ENCODE measurements around the gene PSMB10.

The PSMB10 gene

DNA sequence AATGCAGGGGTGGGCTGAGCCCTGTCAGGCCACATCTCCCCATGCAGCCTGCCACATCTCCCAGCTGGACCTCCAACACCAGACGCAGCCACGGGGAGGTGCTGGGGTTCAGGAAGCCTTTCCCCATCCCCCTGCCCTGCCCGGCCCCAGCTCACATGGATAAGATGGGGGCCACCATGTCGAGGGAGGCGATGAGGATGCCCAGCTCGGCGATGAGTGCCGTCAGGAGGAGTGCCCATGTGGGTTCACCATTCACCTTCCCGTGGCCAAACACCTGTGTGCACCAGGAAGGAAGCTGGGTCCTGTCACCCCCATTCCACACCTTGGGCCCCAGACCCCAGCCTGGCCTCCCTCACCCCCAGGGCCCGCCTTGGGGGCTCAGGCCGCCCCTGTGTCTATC is 13.0 kb upstream of the PSMB10 start:
- H3K4me1 ChIP-seq (ENCODE audit: control insufficient read depth, insufficient read depth, low read length): no peaks in the 10 kb centered on the region
- H3K27ac ChIP-seq (ENCODE audit: extremely low read depth, low read depth, low read length): no peak overlapping the region
- CTCF ChIA-PET: interaction anchor here (0.8 kb wide), 2 partner anchors 44 to 133 kb away, joined by 3 to 4 read pairs; no protein-coding TSS in a partner anchor
- no peak for TF ChIP-seq ZNF341 (tag by site-specific recombination; IDR thresholded peaks at IDR 0.05; ENCODE audit: low read depth)
- TF ChIP-seq ZNF704 (tag by site-specific recombination; IDR thresholded peaks at IDR 0.05): no peak
- no peak for TF ChIP-seq ZNF202 (tag by site-specific recombination; IDR thresholded peaks at IDR 0.05; ENCODE audit: borderline replicate concordance)
- TF ChIP-seq, protein P1, sequence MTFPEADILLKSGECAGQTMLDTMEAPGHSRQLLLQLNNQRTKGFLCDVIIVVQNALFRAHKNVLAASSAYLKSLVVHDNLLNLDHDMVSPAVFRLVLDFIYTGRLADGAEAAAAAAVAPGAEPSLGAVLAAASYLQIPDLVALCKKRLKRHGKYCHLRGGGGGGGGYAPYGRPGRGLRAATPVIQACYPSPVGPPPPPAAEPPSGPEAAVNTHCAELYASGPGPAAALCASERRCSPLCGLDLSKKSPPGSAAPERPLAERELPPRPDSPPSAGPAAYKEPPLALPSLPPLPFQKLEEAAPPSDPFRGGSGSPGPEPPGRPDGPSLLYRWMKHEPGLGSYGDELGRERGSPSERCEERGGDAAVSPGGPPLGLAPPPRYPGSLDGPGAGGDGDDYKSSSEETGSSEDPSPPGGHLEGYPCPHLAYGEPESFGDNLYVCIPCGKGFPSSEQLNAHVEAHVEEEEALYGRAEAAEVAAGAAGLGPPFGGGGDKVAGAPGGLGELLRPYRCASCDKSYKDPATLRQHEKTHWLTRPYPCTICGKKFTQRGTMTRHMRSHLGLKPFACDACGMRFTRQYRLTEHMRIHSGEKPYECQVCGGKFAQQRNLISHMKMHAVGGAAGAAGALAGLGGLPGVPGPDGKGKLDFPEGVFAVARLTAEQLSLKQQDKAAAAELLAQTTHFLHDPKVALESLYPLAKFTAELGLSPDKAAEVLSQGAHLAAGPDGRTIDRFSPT (tag by site-specific recombination; IDR thresholded peaks at IDR 0.05): no peak
- TF ChIP-seq MYNN (tag by site-specific recombination; IDR thresholded peaks at IDR 0.05; ENCODE audit: borderline replicate concordance): no peak
- no peak for TF ChIP-seq ZNF596 (tag by site-specific recombination; IDR thresholded peaks at IDR 0.05)
- TF ChIP-seq ZNF354C (tag by site-specific recombination; IDR thresholded peaks at IDR 0.05; ENCODE audit: borderline replicate concordance, low read depth): no peak
- no peak for TF ChIP-seq MZF1 (tag by site-specific recombination; IDR thresholded peaks at IDR 0.05; ENCODE audit: borderline replicate concordance)
- TF ChIP-seq ZNF843 (tag by site-specific recombination; IDR thresholded peaks at IDR 0.05): no peak
- TF ChIP-seq, protein P2, sequence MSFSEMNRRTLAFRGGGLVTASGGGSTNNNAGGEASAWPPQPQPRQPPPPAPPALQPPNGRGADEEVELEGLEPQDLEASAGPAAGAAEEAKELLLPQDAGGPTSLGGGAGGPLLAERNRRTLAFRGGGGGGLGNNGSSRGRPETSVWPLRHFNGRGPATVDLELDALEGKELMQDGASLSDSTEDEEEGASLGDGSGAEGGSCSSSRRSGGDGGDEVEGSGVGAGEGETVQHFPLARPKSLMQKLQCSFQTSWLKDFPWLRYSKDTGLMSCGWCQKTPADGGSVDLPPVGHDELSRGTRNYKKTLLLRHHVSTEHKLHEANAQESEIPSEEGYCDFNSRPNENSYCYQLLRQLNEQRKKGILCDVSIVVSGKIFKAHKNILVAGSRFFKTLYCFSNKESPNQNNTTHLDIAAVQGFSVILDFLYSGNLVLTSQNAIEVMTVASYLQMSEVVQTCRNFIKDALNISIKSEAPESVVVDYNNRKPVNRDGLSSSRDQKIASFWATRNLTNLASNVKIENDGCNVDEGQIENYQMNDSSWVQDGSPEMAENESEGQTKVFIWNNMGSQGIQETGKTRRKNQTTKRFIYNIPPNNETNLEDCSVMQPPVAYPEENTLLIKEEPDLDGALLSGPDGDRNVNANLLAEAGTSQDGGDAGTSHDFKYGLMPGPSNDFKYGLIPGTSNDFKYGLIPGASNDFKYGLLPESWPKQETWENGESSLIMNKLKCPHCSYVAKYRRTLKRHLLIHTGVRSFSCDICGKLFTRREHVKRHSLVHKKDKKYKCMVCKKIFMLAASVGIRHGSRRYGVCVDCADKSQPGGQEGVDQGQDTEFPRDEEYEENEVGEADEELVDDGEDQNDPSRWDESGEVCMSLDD (tag by site-specific recombination; IDR thresholded peaks at IDR 0.05): no peak
- TF ChIP-seq ZNF768 (tag by site-specific recombination; IDR thresholded peaks at IDR 0.05): no peak
- no peak for TF ChIP-seq ZNF274 (IDR thresholded peaks at IDR 0.05; ENCODE audit: low read length)
- TF ChIP-seq ZNF274 (tag by site-specific recombination; IDR thresholded peaks at IDR 0.05; ENCODE audit: borderline replicate concordance): no peak
- TF ChIP-seq ZNF311 (tag by site-specific recombination; IDR thresholded peaks at IDR 0.05; ENCODE audit: borderline replicate concordance): no peak
- no peak for TF ChIP-seq ZNF175 (tag by site-specific recombination; IDR thresholded peaks at IDR 0.05)
- TF ChIP-seq ZNF426 (tag by site-specific recombination; IDR thresholded peaks at IDR 0.05): no peak
- no peak for TF ChIP-seq ZNF530 (tag by site-specific recombination; IDR thresholded peaks at IDR 0.05; ENCODE audit: low read depth)
- TF ChIP-seq ZBTB1 (tag by site-specific recombination; IDR thresholded peaks at IDR 0.05): no peak
- no peak for TF ChIP-seq ZNF174 (tag by site-specific recombination; IDR thresholded peaks at IDR 0.05)
- no peak for TF ChIP-seq ATF2 (tag by site-specific recombination; IDR thresholded peaks at IDR 0.05; ENCODE audit: low read depth)
- H3K36me3 ChIP-seq (ENCODE audit: control insufficient read depth in 2 of 2, insufficient read depth in 1 of 2, low read length in 2 of 2): peaks cover 0 to 91% of the 10 kb centered on the region in 2 experiments; a peak in 2 of 3 replicates
- no peaks in the 10 kb centered on the region for H3K9me3 ChIP-seq (ENCODE audit: control insufficient read depth, insufficient read depth, low read depth, low read length)
- no peak overlapping the region for H3K4me3 ChIP-seq (ENCODE audit: low read depth, low read length)
- POLR2A ChIA-PET: no interaction called here
